Endothelial cell (in vitro differentiated cells): Measurements from ENCODE around the gene PCDH7. TPM values are rescaled to one million over a fixed set of nuclear protein-coding genes. Genes with fewer than 3 reads are reported as not detected.

Experiments
- DNase-seq: peaks from one replicate; pipeline ENCODE4 v3.0.0; 2021; ENCODE audit warnings: low spot score
- H3K27ac Mint-ChIP-seq: one replicate; pipeline ENCODE4 v1.8.0; 2021; ENCODE audit warnings: mixed read lengths, inconsistent platforms; ENCODE audit not compliant: unreplicated experiment
- H3K27me3 Mint-ChIP-seq: one replicate; pipeline ENCODE4 v1.8.0; 2021; ENCODE audit warnings: mild to moderate bottlenecking, moderate library complexity, mixed read lengths, inconsistent platforms; ENCODE audit not compliant: unreplicated experiment
- H3K36me3 Mint-ChIP-seq: one replicate; pipeline ENCODE4 v1.8.0; 2021; ENCODE audit warnings: mild to moderate bottlenecking, low read depth, mixed read lengths, inconsistent platforms; ENCODE audit not compliant: unreplicated experiment
- H3K4me1 Mint-ChIP-seq: one replicate; pipeline ENCODE4 v1.8.0; 2021; ENCODE audit warnings: mild to moderate bottlenecking, mixed read lengths, inconsistent platforms; ENCODE audit not compliant: unreplicated experiment
- H3K4me3 Mint-ChIP-seq: one replicate; pipeline ENCODE4 v1.8.0; 2021; ENCODE audit warnings: mild to moderate bottlenecking, mixed read lengths, inconsistent platforms; ENCODE audit not compliant: unreplicated experiment
- H3K9me3 Mint-ChIP-seq: one replicate; pipeline ENCODE4 v1.8.0; 2021; ENCODE audit warnings: mixed read lengths, inconsistent platforms; ENCODE audit not compliant: unreplicated experiment
- CTCF ChIP-seq: fragments of 200-600 bp; sonication (generic); IDR thresholded peaks from one replicate; pipeline ENCODE4 v1.5.0; 2021; ENCODE audit warnings: antibody characterized with exemption; ENCODE audit not compliant: unreplicated experiment
- total RNA-seq: library from RNA; stranded (reverse); fragmentation: NEBNext Ultra II Directional; extraction: Animal tissue kit (Norgen Biotek cat#: 25700); gene quantifications from one replicate; pipeline ENCODE4 v1.2.1, GENCODE V29; 2021; ENCODE audit not compliant: unreplicated experiment

Gene PCDH7
- total RNA-seq, 1 donor from 2014 or later = 6.1 TPM

GRCh38 chr4:30744957-30745640 is 24.9 kb downstream of the PCDH7 start:
- peaks cover 2% of the 10 kb centered on the region for H3K27me3 Mint-ChIP-seq
- no peak for TF ChIP-seq CTCF
- no peak for DNase-seq
- no peak overlapping the region for H3K27ac Mint-ChIP-seq
- no peaks in the 10 kb centered on the region for H3K9me3 Mint-ChIP-seq
- H3K4me3 Mint-ChIP-seq = no peak overlapping the region
- no peaks in the 10 kb centered on the region for H3K36me3 Mint-ChIP-seq
- no peaks in the 10 kb centered on the region for H3K4me1 Mint-ChIP-seq

GRCh38 chr4:30746735-30747134 is 26.6 kb downstream of the PCDH7 start:
- no peak for TF ChIP-seq CTCF
- no peak for DNase-seq
- Mint-ChIP-seq H3K4me3 (no peak overlapping the region), H3K27ac (no peak overlapping the region), H3K36me3 (no peaks in the 10 kb centered on the region), H3K4me1 (no peaks in the 10 kb centered on the region), H3K9me3 (no peaks in the 10 kb centered on the region), H3K27me3 (peaks cover 2% of the 10 kb centered on the region)

GRCh38 chr4:30753316-30753715 is 33.1 kb downstream of the PCDH7 start:
- no peaks in the 10 kb centered on the region for H3K27me3 Mint-ChIP-seq
- TF ChIP-seq CTCF = no peak
- H3K9me3 Mint-ChIP-seq = no peaks in the 10 kb centered on the region
- H3K4me3 Mint-ChIP-seq = no peak overlapping the region
- peaks cover 5% of the 10 kb centered on the region for H3K4me1 Mint-ChIP-seq
- no peak overlapping the region for H3K27ac Mint-ChIP-seq
- DNase-seq = no peak
- H3K36me3 Mint-ChIP-seq = no peaks in the 10 kb centered on the region

- Mint-ChIP-seq H3K27me3 (no peaks in the 10 kb centered on the region), H3K4me3 (no peak overlapping the region), H3K9me3 (no peaks in the 10 kb centered on the region), H3K36me3 (no peaks in the 10 kb centered on the region), H3K27ac (no peak overlapping the region), H3K4me1 (peaks cover 5% of the 10 kb centered on the region)
- TF ChIP-seq CTCF = no peak
- no peak for DNase-seq
Measured at GRCh38 chr4:30754021-30754420, 33.9 kb downstream of the PCDH7 start.

- Mint-ChIP-seq H3K27ac (no peak overlapping the region), H3K9me3 (no peaks in the 10 kb centered on the region)
- no peak for DNase-seq
Measured at GRCh38 chr4:30755346-30755745, 35.2 kb downstream of the PCDH7 start.

More at GRCh38 chr4:30755346-30755745, 35.2 kb downstream of the PCDH7 start:
- H3K27me3 Mint-ChIP-seq = no peaks in the 10 kb centered on the region
- no peaks in the 10 kb centered on the region for H3K36me3 Mint-ChIP-seq
- no peak for TF ChIP-seq CTCF
- no peak overlapping the region for H3K4me3 Mint-ChIP-seq
- H3K4me1 Mint-ChIP-seq = peaks cover 5% of the 10 kb centered on the region
